Chondrocyte (in vitro differentiated cells): ENCODE data around the gene NCOA1. TPM values are rescaled to one million over a fixed set of nuclear protein-coding genes. Genes with fewer than 3 reads are reported as not detected.
"Not testable (repeated sequence)": the region's sequence is repeated elsewhere in the genome, so short reads cannot be mapped to it uniquely, and the experiment has no call there.

Experiments
- DNase-seq: peaks from one replicate; pipeline ENCODE4 v3.0.0; 2021; ENCODE audit warnings: mixed read lengths, low spot score
- H3K27ac Mint-ChIP-seq: one replicate; pipeline ENCODE4 v1.8.0; 2021; ENCODE audit warnings: mild to moderate bottlenecking, moderate library complexity, mixed read lengths; ENCODE audit not compliant: unreplicated experiment
- H3K27me3 Mint-ChIP-seq: 2 replicates; pipeline ENCODE4 v1.8.0; 2021; ENCODE audit warnings: low read depth, mixed read lengths
- H3K36me3 Mint-ChIP-seq: 2 replicates; pipeline ENCODE4 v1.8.0; 2021; ENCODE audit warnings: low read depth, mixed read lengths
- H3K4me1 Mint-ChIP-seq: 2 replicates; pipeline ENCODE4 v1.8.0; 2021; ENCODE audit warnings: low read depth, mild to moderate bottlenecking, mixed read lengths
- H3K4me3 Mint-ChIP-seq: one replicate; pipeline ENCODE4 v1.8.0; 2021; ENCODE audit warnings: mild to moderate bottlenecking, moderate library complexity, mixed read lengths; ENCODE audit not compliant: unreplicated experiment
- H3K9me3 Mint-ChIP-seq: 2 replicates; pipeline ENCODE4 v1.8.0; 2021; ENCODE audit warnings: low read depth, mixed read lengths
- CTCF ChIP-seq: fragments of 200-600 bp; sonication (generic); IDR thresholded peaks from 2 replicates; pipeline ENCODE4 v1.5.0; 2021; ENCODE audit warnings: antibody characterized with exemption, mild to moderate bottlenecking, moderate library complexity
- total RNA-seq: library from RNA; stranded (reverse); gene quantifications from 3 replicates; pipeline ENCODE4 v1.2.1, GENCODE V29; 2021

Gene NCOA1
- total RNA-seq, 1 donor from 2014 or later = 20.3 TPM

- H3K4me3 Mint-ChIP-seq = no peak overlapping the region
- peaks cover 8% of the 10 kb centered on the region for H3K27me3 Mint-ChIP-seq
- H3K36me3 Mint-ChIP-seq = no peaks in the 10 kb centered on the region
- no peaks in the 10 kb centered on the region for H3K9me3 Mint-ChIP-seq
- no peak for TF ChIP-seq CTCF
- no peak overlapping the region for H3K27ac Mint-ChIP-seq
- H3K4me1 Mint-ChIP-seq = peaks cover 8% of the 10 kb centered on the region
- DNase-seq = no peak
Observed at GRCh38 chr2:24459224-24460161, 31.6 kb upstream of the NCOA1 start.

- no peak for DNase-seq
- H3K9me3 Mint-ChIP-seq = no peaks in the 10 kb centered on the region
- TF ChIP-seq CTCF = no peak
- H3K27me3 Mint-ChIP-seq = peaks cover 6% of the 10 kb centered on the region
- no peak overlapping the region for H3K4me3 Mint-ChIP-seq
- H3K36me3 Mint-ChIP-seq = no peaks in the 10 kb centered on the region
- H3K27ac Mint-ChIP-seq = no peak overlapping the region
- H3K4me1 Mint-ChIP-seq = peaks cover 3% of the 10 kb centered on the region
Observed at GRCh38 chr2:24461685-24462084, 29.4 kb upstream of the NCOA1 start.

- H3K27ac Mint-ChIP-seq = no peak overlapping the region
- no peak for DNase-seq
- no peak overlapping the region for H3K4me3 Mint-ChIP-seq
- no peaks in the 10 kb centered on the region for H3K9me3 Mint-ChIP-seq
- peaks cover 8% of the 10 kb centered on the region for H3K27me3 Mint-ChIP-seq
- no peaks in the 10 kb centered on the region for H3K36me3 Mint-ChIP-seq
- no peaks in the 10 kb centered on the region for H3K4me1 Mint-ChIP-seq
- TF ChIP-seq CTCF = no peak
Observed at GRCh38 chr2:24463271-24463670, 27.8 kb upstream of the NCOA1 start.

GRCh38 chr2:24466871-24467870 is 23.9 kb upstream of the NCOA1 start:
- Mint-ChIP-seq H3K27me3 (peaks cover 8% of the 10 kb centered on the region), H3K4me3 (no peak overlapping the region), H3K4me1 (no peaks in the 10 kb centered on the region), H3K27ac (no peak overlapping the region), H3K9me3 (no peaks in the 10 kb centered on the region), H3K36me3 (no peaks in the 10 kb centered on the region)
- no peak for DNase-seq
- TF ChIP-seq CTCF = no peak

GRCh38 chr2:24468453-24468852 is 22.6 kb upstream of the NCOA1 start:
- not testable (repeated sequence) for H3K27me3 Mint-ChIP-seq, H3K4me1 Mint-ChIP-seq, H3K36me3 Mint-ChIP-seq, H3K9me3 Mint-ChIP-seq, H3K4me3 Mint-ChIP-seq, H3K27ac Mint-ChIP-seq, DNase-seq
